HepG2 (cell line): Measurements from ENCODE around the gene NOP9. TPM values are rescaled to one million over a fixed set of nuclear protein-coding genes. Genes with fewer than 3 reads are reported as not detected.

Source experiments
- HDAC6 ChIP-seq: fragments of 200-600 bp; sonication (generic); IDR thresholded peaks from 2 replicates; pipeline ENCODE4 v1.7.0; 2017; ENCODE audit warnings: mild to moderate bottlenecking, antibody characterized with exemption, low read length, low read depth
- HOXA9 ChIP-seq: sonication (generic); formaldehyde crosslinking; IDR thresholded peaks from 2 replicates; pipeline ENCODE4 v1.8.1; 2022; ENCODE audit warnings: missing genetic modification reagents, mild to moderate bottlenecking, moderate library complexity, borderline replicate concordance
- PITX1 ChIP-seq: sonication (generic); formaldehyde crosslinking; IDR thresholded peaks from 2 replicates; pipeline ENCODE4 v1.5.1; 2020; ENCODE audit warnings: mild to moderate bottlenecking, missing genetic modification reagents
- RFX1 ChIP-seq: fragments of 450-650 bp; IDR thresholded peaks from 2 replicates; pipeline ENCODE4 v1.6.1; 2017
- RFX3 ChIP-seq: IDR thresholded peaks from 2 replicates; pipeline ENCODE4 v1.6.1; 2016; ENCODE audit warnings: missing biosample characterization, missing genetic modification reagents
- TMF1 ChIP-seq: sonication (generic); formaldehyde crosslinking; IDR thresholded peaks from 2 replicates; pipeline ENCODE4 v1.8.1; 2022; ENCODE audit warnings: low read depth, missing genetic modification reagents
- XBP1 ChIP-seq: sonication (generic); formaldehyde crosslinking; IDR thresholded peaks from 2 replicates; pipeline ENCODE4 v1.5.0; 2020; ENCODE audit warnings: missing genetic modification reagents
- ZNF121 ChIP-seq: sonication (generic); formaldehyde crosslinking; IDR thresholded peaks from 2 replicates; pipeline ENCODE4 v1.5.0; 2020; ENCODE audit warnings: mild to moderate bottlenecking, missing genetic modification reagents
- ZNF543 ChIP-seq: sonication (generic); formaldehyde crosslinking; IDR thresholded peaks from 2 replicates; pipeline ENCODE4 v1.4.0; 2020; ENCODE audit warnings: mild to moderate bottlenecking, missing genetic modification reagents
- ZNF556 ChIP-seq: sonication (generic); formaldehyde crosslinking; IDR thresholded peaks from 2 replicates; pipeline ENCODE4 v1.4.0; 2020; ENCODE audit warnings: mild to moderate bottlenecking, missing genetic modification reagents, borderline replicate concordance
- ZNF615 ChIP-seq: sonication (generic); formaldehyde crosslinking; IDR thresholded peaks from 2 replicates; pipeline ENCODE4 v1.5.0; 2020; ENCODE audit warnings: mild to moderate bottlenecking, missing genetic modification reagents, borderline replicate concordance
- ZNF776 ChIP-seq: sonication (generic); formaldehyde crosslinking; IDR thresholded peaks from 2 replicates; pipeline ENCODE4 v1.4.0; 2020; ENCODE audit warnings: mild to moderate bottlenecking, missing genetic modification reagents
- ZNF83 ChIP-seq: sonication (generic); formaldehyde crosslinking; IDR thresholded peaks from 2 replicates; pipeline ENCODE4 v1.4.0; 2020; ENCODE audit warnings: missing genetic modification reagents, mild to moderate bottlenecking, borderline replicate concordance
- polyA plus RNA-seq, 8 experiments: library from polyadenylated mRNA; depleted of rRNA in 3 of 8; stranded (reverse) in 7 of 8; unstranded in 1 of 8; fragments of >200 nt; fragmentation: Illumina TruSeq in 4 of 8; extraction: Trizol in 4 of 8; gene quantifications; 2 replicates each; pipeline versions ENCODE4 v1.2.1 to v1.2.3, GENCODE V29; 2011 to 2016; ENCODE audit warnings: low read depth in 4 of 8, missing spikeins in 1 of 8, mixed read lengths in 1 of 8; ENCODE audit not compliant: insufficient read depth in 1 of 8
- total RNA-seq, 5 experiments: library from RNA; depleted of rRNA; stranded (reverse); fragments of >200 nt; fragmentation: Illumina TruSeq; extraction: Trizol; gene quantifications; 2 replicates each; pipeline ENCODE4 v1.2.3, GENCODE V29; 2016; ENCODE audit warnings: low read depth in 1 of 5
- TF ChIP-seq, protein P1 (sequence below): sonication (generic); formaldehyde crosslinking; IDR thresholded peaks from 2 replicates; pipeline ENCODE4 v1.8.1; 2023; ENCODE audit warnings: mild to moderate bottlenecking, inconsistent platforms, moderate library complexity, missing genetic modification reagents, borderline replicate concordance
- TF ChIP-seq, protein P2 (sequence below): sonication (generic); formaldehyde crosslinking; IDR thresholded peaks from 2 replicates; pipeline ENCODE4 v1.4.0; 2020; ENCODE audit warnings: low read depth, missing genetic modification reagents
- TF ChIP-seq, protein P3 (sequence below): sonication (generic); formaldehyde crosslinking; IDR thresholded peaks from 2 replicates; pipeline ENCODE4 v1.5.0; 2020; ENCODE audit warnings: missing genetic modification reagents
- TF ChIP-seq, protein P4 (sequence below): sonication (generic); formaldehyde crosslinking; IDR thresholded peaks from 2 replicates; pipeline ENCODE4 v1.4.0; 2020; ENCODE audit warnings: missing genetic modification reagents, borderline replicate concordance

The NOP9 gene
- total and polyA plus RNA-seq, 2 of the 13 experiments (the other 11 are each of a cell fraction or from before 2014, with no cell fraction given) = 24.5 to 61.6 TPM

DNA sequence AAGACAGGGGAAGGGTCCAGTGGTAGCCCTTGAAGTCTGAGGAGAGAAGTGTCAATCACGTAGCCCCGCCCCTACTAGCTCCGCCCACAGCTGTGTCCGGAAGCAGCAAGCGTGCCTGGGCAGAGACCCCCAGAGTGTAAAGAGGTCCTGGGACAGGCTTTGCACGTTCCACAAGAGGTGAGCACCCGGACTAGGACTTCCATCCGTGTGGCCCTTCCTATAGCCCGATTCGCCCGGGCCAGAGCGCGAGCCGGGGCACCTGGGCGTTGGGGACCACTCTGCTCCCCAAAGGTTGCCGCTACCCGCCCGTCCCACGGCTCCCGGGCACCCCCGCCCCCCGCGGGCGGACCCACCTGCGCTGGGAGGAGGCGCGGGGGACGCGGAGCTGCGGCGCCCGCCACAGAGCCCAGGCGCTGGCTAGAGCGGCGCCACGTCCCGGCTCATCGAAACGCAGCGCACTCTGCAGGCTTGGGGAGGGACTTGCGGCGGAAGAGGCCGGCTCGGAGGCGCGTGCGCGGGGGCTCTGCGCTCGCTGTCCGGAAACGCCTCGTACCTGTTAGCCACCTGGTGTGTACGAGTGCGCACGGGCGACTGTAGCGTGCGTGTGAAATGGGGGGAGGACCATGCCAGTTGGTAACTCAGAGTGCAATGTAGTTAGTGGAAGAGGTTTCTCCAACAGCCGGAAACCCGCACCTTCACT, 28.4 kb upstream of the NOP9 start, which contains the start of gene RABGGTA (continued):
- peak; percentile 99 for TF ChIP-seq HOXA9 (CRISPR knock-in tag)
- peak; percentile 99 for TF ChIP-seq ZNF543 (CRISPR knock-in tag)
- TF ChIP-seq TMF1 = peak; percentile 97
- TF ChIP-seq XBP1 = peak; percentile 90; the same call in 1 of the 2 replicates
- TF ChIP-seq, protein P1, sequence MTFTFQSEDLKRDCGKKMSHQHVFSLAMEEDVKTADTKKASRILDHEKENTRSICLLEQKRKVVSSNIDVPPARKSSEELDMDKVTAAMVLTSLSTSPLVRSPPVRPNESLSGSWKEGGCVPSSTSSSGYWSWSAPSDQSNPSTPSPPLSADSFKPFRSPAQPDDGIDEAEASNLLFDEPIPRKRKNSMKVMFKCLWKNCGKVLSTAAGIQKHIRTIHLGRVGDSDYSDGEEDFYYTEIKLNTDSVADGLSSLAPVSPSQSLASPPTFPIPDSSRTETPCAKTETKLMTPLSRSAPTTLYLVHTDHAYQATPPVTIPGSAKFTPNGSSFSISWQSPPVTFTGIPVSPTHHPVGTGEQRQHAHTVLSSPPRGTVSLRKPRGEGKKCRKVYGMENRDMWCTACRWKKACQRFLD = peak; percentile 100
- TF ChIP-seq ZNF121 (CRISPR knock-in tag) = peak; percentile 84; the same call in 1 of the 2 replicates
- peak; percentile 99 for TF ChIP-seq ZNF776 (CRISPR knock-in tag)
- TF ChIP-seq, protein P2, sequence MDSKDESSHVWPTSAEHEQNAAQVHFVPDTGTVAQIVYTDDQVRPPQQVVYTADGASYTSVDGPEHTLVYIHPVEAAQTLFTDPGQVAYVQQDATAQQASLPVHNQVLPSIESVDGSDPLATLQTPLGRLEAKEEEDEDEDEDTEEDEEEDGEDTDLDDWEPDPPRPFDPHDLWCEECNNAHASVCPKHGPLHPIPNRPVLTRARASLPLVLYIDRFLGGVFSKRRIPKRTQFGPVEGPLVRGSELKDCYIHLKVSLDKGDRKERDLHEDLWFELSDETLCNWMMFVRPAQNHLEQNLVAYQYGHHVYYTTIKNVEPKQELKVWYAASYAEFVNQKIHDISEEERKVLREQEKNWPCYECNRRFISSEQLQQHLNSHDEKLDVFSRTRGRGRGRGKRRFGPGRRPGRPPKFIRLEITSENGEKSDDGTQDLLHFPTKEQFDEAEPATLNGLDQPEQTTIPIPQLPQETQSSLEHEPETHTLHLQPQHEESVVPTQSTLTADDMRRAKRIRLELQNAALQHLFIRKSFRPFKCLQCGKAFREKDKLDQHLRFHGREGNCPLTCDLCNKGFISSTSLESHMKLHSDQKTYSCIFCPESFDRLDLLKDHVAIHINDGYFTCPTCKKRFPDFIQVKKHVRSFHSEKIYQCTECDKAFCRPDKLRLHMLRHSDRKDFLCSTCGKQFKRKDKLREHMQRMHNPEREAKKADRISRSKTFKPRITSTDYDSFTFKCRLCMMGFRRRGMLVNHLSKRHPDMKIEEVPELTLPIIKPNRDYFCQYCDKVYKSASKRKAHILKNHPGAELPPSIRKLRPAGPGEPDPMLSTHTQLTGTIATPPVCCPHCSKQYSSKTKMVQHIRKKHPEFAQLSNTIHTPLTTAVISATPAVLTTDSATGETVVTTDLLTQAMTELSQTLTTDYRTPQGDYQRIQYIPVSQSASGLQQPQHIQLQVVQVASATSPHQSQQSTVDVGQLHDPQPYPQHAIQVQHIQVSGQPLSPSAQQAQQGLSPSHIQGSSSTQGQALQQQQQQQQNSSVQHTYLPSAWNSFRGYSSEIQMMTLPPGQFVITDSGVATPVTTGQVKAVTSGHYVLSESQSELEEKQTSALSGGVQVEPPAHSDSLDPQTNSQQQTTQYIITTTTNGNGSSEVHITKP (CRISPR knock-in tag) = peak; percentile 93
- peak; percentile 100 for TF ChIP-seq ZNF556
- no peak for TF ChIP-seq RFX1
- TF ChIP-seq, protein P3, sequence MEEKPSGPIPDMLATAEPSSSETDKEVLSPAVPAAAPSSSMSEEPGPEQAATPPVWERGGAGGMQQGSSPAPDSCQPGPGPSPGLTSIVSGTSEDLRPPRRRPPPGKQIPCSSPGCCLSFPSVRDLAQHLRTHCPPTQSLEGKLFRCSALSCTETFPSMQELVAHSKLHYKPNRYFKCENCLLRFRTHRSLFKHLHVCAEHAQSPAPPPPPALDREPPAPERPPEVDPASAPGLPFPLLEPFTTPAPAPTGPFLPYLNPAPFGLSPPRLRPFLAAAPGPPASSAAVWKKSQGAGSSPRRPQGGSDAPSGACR (CRISPR knock-in tag) = peak; percentile 100
- no peak; the same call in 1 of the 2 replicates for TF ChIP-seq RFX3 (CRISPR knock-in tag)
- TF ChIP-seq ZNF615 (CRISPR knock-in tag) = 0 out of 2 replicates have a peak, but pooled peaks have one; percentile 59
- no peak for TF ChIP-seq HDAC6
- peak; percentile 97 for TF ChIP-seq PITX1 (CRISPR knock-in tag)
- TF ChIP-seq, protein P4, sequence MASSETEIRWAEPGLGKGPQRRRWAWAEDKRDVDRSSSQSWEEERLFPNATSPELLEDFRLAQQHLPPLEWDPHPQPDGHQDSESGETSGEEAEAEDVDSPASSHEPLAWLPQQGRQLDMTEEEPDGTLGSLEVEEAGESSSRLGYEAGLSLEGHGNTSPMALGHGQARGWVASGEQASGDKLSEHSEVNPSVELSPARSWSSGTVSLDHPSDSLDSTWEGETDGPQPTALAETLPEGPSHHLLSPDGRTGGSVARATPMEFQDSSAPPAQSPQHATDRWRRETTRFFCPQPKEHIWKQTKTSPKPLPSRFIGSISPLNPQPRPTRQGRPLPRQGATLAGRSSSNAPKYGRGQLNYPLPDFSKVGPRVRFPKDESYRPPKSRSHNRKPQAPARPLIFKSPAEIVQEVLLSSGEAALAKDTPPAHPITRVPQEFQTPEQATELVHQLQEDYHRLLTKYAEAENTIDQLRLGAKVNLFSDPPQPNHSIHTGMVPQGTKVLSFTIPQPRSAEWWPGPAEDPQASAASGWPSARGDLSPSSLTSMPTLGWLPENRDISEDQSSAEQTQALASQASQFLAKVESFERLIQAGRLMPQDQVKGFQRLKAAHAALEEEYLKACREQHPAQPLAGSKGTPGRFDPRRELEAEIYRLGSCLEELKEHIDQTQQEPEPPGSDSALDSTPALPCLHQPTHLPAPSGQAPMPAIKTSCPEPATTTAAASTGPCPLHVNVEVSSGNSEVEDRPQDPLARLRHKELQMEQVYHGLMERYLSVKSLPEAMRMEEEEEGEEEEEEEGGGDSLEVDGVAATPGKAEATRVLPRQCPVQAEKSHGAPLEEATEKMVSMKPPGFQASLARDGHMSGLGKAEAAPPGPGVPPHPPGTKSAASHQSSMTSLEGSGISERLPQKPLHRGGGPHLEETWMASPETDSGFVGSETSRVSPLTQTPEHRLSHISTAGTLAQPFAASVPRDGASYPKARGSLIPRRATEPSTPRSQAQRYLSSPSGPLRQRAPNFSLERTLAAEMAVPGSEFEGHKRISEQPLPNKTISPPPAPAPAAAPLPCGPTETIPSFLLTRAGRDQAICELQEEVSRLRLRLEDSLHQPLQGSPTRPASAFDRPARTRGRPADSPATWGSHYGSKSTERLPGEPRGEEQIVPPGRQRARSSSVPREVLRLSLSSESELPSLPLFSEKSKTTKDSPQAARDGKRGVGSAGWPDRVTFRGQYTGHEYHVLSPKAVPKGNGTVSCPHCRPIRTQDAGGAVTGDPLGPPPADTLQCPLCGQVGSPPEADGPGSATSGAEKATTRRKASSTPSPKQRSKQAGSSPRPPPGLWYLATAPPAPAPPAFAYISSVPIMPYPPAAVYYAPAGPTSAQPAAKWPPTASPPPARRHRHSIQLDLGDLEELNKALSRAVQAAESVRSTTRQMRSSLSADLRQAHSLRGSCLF (CRISPR knock-in tag) = no peak; the same call in 1 of the 2 replicates
- TF ChIP-seq ZNF83 = peak; percentile 97
